Measurements from ENCODE around the gene MAFB.
A peak's percentile ranks its signal among the peaks of the same experiment; 100 is the strongest.

Gene MAFB

DNA sequence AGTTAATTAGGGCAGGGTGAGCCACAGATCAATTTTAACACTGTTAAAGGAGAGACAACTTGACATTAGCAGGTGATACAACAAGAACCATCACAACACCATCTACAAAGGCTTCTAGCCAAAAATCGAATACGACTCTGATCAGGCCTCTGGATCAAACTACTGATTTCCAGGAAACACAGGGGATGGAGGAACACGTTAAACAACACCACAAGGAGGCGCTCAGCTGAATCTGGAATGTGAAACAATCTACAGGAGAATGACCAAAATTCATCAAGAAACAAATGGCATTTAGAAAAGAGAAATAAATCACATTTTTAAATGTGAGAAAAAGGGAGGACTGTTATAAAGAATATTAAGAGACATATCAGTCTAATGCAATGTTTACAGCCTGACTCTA is 13.5 kb upstream of the MAFB start:
- DNase-seq, result no peak

GRCh38 chr20:40698744-40699143 is 9.7 kb upstream of the MAFB start:
- no peak for DNase-seq

- DNase-seq, result no peak
Measured at GRCh38 chr20:40698281-40698680, 9.2 kb upstream of the MAFB start.

GRCh38 chr20:40697541-40697940 is 8.5 kb upstream of the MAFB start:
- no peak for DNase-seq

GRCh38 chr20:40695214-40695613 is 6.2 kb upstream of the MAFB start:
- no peak for DNase-seq

GRCh38 chr20:40694246-40694645 is 5.2 kb upstream of the MAFB start:
- DNase-seq, result no peak

GRCh38 chr20:40692240-40693011 is 3.4 kb upstream of the MAFB start:
- no peak for DNase-seq

GRCh38 chr20:40691566-40692239 is 2.7 kb upstream of the MAFB start:
- no peak for DNase-seq

- DNase-seq, result no peak
Measured at GRCh38 chr20:40690836-40691565, 2.0 kb upstream of the MAFB start.

DNA sequence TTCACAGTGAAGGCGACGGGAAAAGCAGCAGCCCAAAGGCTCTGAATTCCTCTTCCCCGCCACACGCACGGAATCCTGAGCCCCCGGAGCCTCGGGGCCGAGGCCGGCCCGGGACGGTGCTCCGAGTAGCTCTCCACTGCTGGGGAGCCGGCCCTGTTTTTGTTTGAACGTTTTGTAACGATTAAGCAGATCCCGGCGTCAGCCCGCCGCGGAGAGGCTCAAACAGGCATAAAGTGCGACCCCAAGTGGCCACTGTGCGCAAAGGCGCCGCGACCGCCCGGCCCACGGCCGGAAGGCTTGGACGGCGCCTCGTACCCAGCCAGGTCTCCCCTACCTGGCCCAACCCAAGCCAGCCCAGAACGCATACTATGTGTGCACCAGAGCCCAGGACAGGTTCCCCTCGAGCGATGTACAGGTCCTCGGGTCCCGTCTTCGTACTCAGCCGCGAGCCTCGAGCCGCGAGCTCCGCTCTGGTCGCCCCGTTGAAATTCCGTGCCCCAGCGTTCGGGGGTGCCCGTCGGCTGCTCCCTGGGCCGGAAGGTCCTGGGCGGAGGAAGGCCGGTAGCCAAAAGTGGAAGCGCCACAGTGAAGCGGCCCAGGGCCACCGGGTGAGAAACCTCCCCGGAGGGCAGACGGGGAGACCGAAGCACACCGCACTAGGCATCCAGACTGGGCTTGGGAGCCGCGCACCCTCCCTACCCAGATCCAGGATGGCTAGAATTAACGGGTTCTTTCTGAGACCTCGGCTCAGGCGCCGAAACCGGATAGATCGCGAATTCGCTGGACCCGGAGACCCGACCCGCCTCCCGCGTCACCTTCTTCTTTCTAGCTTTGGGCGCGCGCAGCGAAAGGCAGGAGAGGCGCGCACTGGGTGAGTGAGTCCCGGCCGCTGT is 1.2 kb upstream of the MAFB start:
- peak; percentile 39 for DNase-seq

DNA sequence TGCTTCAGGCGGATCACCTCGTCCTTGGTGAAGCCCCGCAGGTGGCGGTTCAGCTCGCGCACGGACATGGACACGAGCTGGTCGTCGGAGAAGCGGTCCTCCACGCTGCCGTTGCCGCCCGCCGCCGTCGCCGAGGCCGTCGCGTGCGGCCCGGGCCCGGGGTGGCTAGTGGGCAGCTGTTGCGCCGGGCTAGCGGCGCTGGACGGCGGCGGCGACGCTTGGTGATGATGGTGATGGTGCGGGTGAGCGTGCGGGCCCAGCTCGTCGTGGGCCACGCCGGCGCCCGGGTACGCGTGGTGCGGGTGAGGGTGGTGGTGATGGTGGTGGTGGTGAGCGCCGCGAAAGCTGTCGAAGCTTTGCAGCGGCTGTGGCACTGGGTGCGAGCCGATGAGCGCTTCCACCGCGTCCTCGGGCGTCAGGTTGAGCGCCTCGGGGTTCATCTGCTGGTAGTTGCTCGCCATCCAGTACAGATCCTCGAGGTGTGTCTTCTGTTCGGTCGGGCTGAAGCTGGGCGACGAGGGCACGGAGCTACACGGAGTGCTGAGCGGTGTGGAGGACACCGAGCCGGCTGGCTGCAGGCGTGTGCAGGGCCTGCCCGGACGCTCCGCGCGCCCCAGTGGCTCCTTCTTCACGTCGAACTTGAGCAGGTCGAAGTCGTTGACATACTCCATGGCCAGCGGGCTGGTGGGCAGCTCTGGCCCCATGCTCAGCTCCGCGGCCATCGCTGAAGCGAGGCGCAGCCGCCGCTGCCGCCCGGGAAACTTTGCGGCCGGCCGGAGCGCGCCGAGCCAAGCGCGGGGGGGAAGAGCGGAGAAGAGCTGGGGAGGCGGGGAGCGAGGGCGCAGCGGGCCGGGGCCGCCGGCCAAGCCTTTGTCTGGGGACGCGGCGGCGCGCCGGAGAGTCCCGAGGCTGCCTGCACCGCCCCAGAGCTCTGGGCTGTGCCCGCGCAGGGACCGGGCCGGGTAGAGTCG is 622 bp downstream of the MAFB start:
- no peak for DNase-seq

DNA sequence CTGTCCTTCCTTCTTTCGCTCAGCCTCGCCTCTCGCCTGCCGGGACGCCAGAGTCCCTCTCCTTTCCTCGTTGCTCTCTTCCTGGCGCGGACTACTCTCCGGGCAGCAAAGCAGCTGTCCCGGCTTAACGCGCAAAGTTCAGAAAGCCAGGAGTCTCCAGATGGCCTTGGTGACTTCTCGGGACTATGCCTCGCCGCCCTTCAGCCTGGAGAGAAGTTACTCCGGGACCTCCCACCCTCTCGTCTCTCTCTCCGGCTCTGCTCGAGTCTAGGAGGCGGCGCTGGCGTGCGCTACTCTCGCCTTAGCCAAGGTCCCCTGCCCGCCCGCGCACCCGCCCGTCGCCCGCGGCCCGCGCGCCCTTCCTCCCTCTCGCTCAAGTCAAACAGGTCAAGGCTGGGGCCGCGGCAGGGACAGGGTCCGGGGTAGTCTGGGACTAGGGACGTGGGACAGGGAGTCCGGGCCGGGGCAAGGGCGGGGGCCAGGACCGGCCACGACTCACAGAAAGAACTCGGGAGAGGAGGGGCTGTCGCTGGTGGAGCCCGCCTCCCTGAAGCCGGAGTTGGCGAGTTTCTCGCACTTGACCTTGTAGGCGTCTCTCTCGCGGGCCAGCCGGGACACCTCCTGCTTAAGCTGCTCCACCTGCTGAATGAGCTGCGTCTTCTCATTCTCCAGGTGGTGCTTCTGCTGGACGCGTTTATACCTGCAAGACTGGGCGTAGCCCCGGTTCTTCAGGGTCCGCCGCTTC is 1.5 kb downstream of the MAFB start:
- no peak for DNase-seq

- no peak for DNase-seq
Measured at GRCh38 chr20:40686893-40687292, 2.1 kb downstream of the MAFB start.

DNA sequence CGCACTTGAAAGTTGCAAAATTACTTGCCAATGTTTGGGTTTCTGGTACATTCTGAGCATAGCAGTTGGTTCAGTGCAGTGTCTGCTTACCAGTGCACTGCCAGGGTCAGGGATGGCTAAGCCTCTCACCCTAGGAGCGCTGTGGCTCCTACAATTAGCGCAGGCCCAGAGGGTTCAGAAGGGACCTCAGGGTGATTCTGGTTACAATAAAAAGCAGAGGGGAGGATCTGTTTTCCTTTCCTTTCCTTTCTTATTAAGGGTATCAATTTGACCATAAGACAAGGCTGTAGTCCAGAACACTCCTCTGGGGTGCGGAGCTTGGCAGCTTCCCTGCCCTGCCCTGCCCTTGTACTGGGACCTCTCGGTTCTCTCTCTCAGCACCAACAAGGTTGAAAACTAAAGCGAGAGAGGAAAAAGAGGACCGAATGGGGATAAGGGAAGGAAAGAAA is 2.6 kb downstream of the MAFB start:
- DNase-seq, result no peak

- DNase-seq, result no peak
Measured at GRCh38 chr20:40685349-40685748, 3.7 kb downstream of the MAFB start.

DNA sequence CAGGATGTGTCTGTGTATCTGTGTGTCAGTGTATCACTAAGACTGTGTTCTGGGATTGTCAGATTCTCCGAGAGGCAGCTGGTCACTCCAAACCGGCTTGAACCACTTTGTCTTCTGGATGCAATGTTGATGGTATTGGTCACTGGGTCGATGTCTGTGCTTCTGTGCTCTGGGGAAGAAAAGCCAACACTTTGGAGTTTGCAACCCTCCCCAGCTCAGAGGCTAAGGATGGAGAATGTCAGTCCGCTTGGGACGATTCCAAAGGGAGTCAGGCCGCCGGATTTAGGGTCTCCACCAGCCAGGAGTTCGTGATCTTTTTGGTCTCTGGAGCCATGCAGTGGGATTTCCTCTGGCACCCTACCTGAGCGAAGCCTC is 5.2 kb downstream of the MAFB start:
- no peak for DNase-seq

GRCh38 chr20:40683221-40683893 is 5.7 kb downstream of the MAFB start:
- DNase-seq, result no peak

GRCh38 chr20:40682104-40682981 is 6.7 kb downstream of the MAFB start:
- DNase-seq, result no peak

GRCh38 chr20:40681684-40682083 is 7.4 kb downstream of the MAFB start:
- no peak for DNase-seq
